ENCODE measurements around the gene GPR34.

The GPR34 gene

DNA sequence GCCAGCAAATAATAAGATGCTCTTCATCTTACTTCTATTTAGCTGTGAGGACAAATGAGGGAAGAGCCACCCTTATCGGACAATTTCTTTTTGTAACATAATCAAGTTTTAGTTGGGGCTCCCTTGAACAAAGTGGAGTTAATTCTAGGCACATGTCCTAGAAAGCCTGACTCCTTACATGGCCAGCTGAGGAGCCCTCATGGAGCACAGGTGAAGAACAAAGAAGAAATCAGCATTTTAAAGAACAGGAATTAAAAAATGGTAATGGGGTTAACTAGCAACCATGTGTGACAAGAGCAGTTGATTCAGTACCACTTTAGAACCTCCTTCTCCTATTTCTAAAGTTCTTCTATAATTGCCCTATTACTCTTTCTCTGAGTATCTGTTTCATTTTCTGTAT is 51.1 kb downstream of the GPR34 start:
- H3K4me1 Mint-ChIP-seq, result peaks cover 8% of the 10 kb centered on the region

More for the DNA sequence above, 51.1 kb downstream of the GPR34 start:
- Mint-ChIP-seq H3K27me3 (no peaks in the 10 kb centered on the region), H3K9me3 (no peaks in the 10 kb centered on the region), H3K36me3 (peaks cover 9% of the 10 kb centered on the region), H3K4me3 (no peak overlapping the region), H3K27ac (no peak overlapping the region)

All from activated naive CD4-positive, alpha-beta T cell treated with anti-CD3 and anti-CD28 coated beads, Interleukin-2, amount 50 U/mL, for 24 hours (primary cell).